K562 (cell line): Measurements from ENCODE around the gene PIF1. TPM values are rescaled to one million over a fixed set of nuclear protein-coding genes. Genes with fewer than 3 reads are reported as not detected.

Source experiments
- ATAC-seq: fragments of 200-7000 bp; cut with Tn5 transposase; 3 replicates; pipeline ENCODE4 v1.9.1; 2020; ENCODE audit warnings: moderate library complexity
- BruUV-seq: library from RNA; stranded (reverse); fragments of 400-500 nt; replicated peaks from 2 replicates; lab custom pipeline; 2021; lab: Mats Ljungman, UMichigan
- CTCF ChIA-PET: fragments of 300-600 bp; formaldehyde crosslinking; extraction: SDS; loops from one replicate; lab custom pipeline; 2021; ENCODE audit warnings: low intra/inter-chr PET ratio; lab: Yijun Ruan, JAX
- POLR2A ChIA-PET: fragments of 300-600, 350-650 bp; sonication (Branson Sonifier 250); formaldehyde crosslinking; extraction: SDS; loops from one replicate; lab custom pipeline; 2021; ENCODE audit warnings: antibody characterized with exemption, inconsistent platforms; lab: Yijun Ruan, JAX
- DNase-seq, 4 experiments: peaks; one replicate each; pipeline versions ENCODE4 v3.0.0 to v3.0.0-alpha.2; 2011 to 2018; ENCODE audit warnings: low spot score in 3 of 4, mixed read lengths in 3 of 4; ENCODE audit errors: extremely low read depth in 1 of 4
- FAIRE-seq: peaks from 2 replicates; lab custom pipeline; 2011; peaks lifted over from hg19 to GRCh38; lab: Jason Lieb, UNC
- H2AFZ ChIP-seq: 2 replicates; pipeline ENCODE4 v1.6.0; 2011; ENCODE audit warnings: low read depth, low read length, control low read depth, inconsistent platforms
- H3K27ac ChIP-seq: fragments of 200-600 bp; 3 replicates; pipeline ENCODE4 v1.8.0; 2011; ENCODE audit warnings: low read depth, mild to moderate bottlenecking, control low read depth, inconsistent platforms, low read length, moderate library complexity, mixed read lengths; ENCODE audit errors: extremely low read depth
- H3K27me3 ChIP-seq, 2 experiments: fragments of 300-600 bp in 1 of 2; 2 replicates in 1 of 2; 3 replicates in 1 of 2; pipeline versions ENCODE4 v1.6.0 to v1.8.0; 2011; ENCODE audit warnings: inconsistent platforms in 2 of 2, low read length in 2 of 2, mild to moderate bottlenecking in 1 of 2, mixed read lengths in 1 of 2, moderate library complexity in 1 of 2; ENCODE audit not compliant: control insufficient read depth in 2 of 2, insufficient read depth in 2 of 2
- H3K36me3 ChIP-seq: fragments of 300-600 bp; 3 replicates; pipeline ENCODE4 v1.8.0; 2011; ENCODE audit warnings: mild to moderate bottlenecking, low read length, inconsistent platforms; ENCODE audit not compliant: control insufficient read depth, insufficient read depth
- H3K4me1 ChIP-seq, 2 experiments: fragments of 200-600 bp in 1 of 2; replicated peaks in 1 of 2; 2 replicates in 1 of 2; 3 replicates in 1 of 2; pipeline versions ENCODE4 v1.5.1 to v1.8.0; 2011; ENCODE audit warnings: inconsistent platforms in 2 of 2, low read length in 2 of 2, mild to moderate bottlenecking in 1 of 2, mixed read lengths in 1 of 2, moderate library complexity in 1 of 2; ENCODE audit not compliant: control insufficient read depth in 2 of 2, insufficient read depth in 2 of 2
- H3K4me2 ChIP-seq: 2 replicates; pipeline ENCODE4 v1.6.1; 2011; ENCODE audit warnings: low read length, control low read depth, inconsistent platforms, mixed read lengths; ENCODE audit not compliant: insufficient read depth
- H3K4me3 ChIP-seq: fragments of 200-600 bp; sonication (generic), shearing (Covaris generic); 2 replicates; pipeline ENCODE4 v1.5.1; 2016; ENCODE audit warnings: control low read depth, inconsistent platforms
- H3K79me2 ChIP-seq: fragments of 200-600 bp; 3 replicates; pipeline ENCODE4 v1.8.0; 2011; ENCODE audit warnings: low read length, inconsistent platforms; ENCODE audit not compliant: control insufficient read depth, insufficient read depth
- H3K9ac ChIP-seq, 2 experiments: 2 replicates each; pipeline versions ENCODE4 v1.6.0 to v1.6.1; 2011; ENCODE audit warnings: low read depth in 2 of 2, low read length in 2 of 2, control low read depth in 1 of 2, inconsistent platforms in 1 of 2, mild to moderate bottlenecking in 1 of 2, mixed read lengths in 1 of 2; ENCODE audit not compliant: insufficient read depth in 1 of 2
- H3K9me1 ChIP-seq: one replicate; pipeline ENCODE4 v1.6.0; 2011; ENCODE audit warnings: inconsistent platforms, mild to moderate bottlenecking, low read length, moderate library complexity; ENCODE audit not compliant: control insufficient read depth, insufficient read depth
- H3K9me3 ChIP-seq: replicated peaks from 2 replicates; pipeline ENCODE4 v1.5.1; 2011; ENCODE audit warnings: low read depth, low read length, inconsistent platforms; ENCODE audit not compliant: control insufficient read depth, insufficient read depth
- H4K20me1 ChIP-seq: replicated peaks from 2 replicates; pipeline ENCODE4 v1.6.1; 2011; ENCODE audit warnings: low read length, inconsistent platforms, mixed read lengths; ENCODE audit not compliant: control insufficient read depth, insufficient read depth
- ATF7 ChIP-seq: fragments of 450-650 bp; IDR thresholded peaks from 2 replicates; pipeline ENCODE4 v1.7.1; 2014; ENCODE audit warnings: mild to moderate bottlenecking, moderate library complexity
- CBX3 ChIP-seq, 2 experiments: IDR thresholded peaks; 1 replicate in 1 of 2; 2 replicates in 1 of 2; pipeline ENCODE4 v1.6.1; 2012; ENCODE audit warnings: inconsistent platforms in 2 of 2, low read length in 2 of 2, borderline replicate concordance in 1 of 2, control low read depth in 1 of 2
- CCNT2 ChIP-seq: IDR thresholded peaks from 2 replicates; pipeline ENCODE4 v1.6.1; 2011; ENCODE audit warnings: borderline replicate concordance, low read depth, mild to moderate bottlenecking, moderate library complexity, mixed read lengths, low read length; ENCODE audit not compliant: insufficient read length; ENCODE audit errors: extremely low read depth
- CEBPG ChIP-seq, 3 experiments: fragments of 200-800 bp in 1 of 3; sonication (Bioruptor generic) in 1 of 3; sonication (generic) in 1 of 3; formaldehyde crosslinking in 1 of 3; IDR thresholded peaks in 2 of 3; conservative IDR thresholded peaks in 1 of 3; 2 replicates each; pipeline versions ENCODE4 v1.6.1 to v1.8.0; 2016 to 2022; ENCODE audit warnings: missing compliant biosample characterization in 2 of 3, missing genetic modification characterization in 2 of 3, mild to moderate bottlenecking in 1 of 3, missing genetic modification reagents in 1 of 3
- JUNB ChIP-seq: fragments of 450-650 bp; formaldehyde crosslinking; conservative IDR thresholded peaks from 2 replicates; pipeline ENCODE4 v1.4.0; 2020; ENCODE audit warnings: mild to moderate bottlenecking
- KAT7 ChIP-seq: sonication (generic); formaldehyde crosslinking; IDR thresholded peaks from 2 replicates; pipeline ENCODE4 v1.8.0; 2022; ENCODE audit warnings: missing genetic modification reagents, mild to moderate bottlenecking, borderline replicate concordance
- MAFG ChIP-seq: fragments of 450-650 bp; conservative IDR thresholded peaks from 2 replicates; pipeline ENCODE4 v1.6.1; 2016; ENCODE audit warnings: missing genetic modification characterization, missing compliant biosample characterization
- PML ChIP-seq: IDR thresholded peaks from 2 replicates; pipeline ENCODE4 v1.6.1; 2012; ENCODE audit warnings: low read length, inconsistent platforms
- PTBP1 ChIP-seq: fragments of 200-400 bp; formaldehyde crosslinking; IDR thresholded peaks from 2 replicates; pipeline ENCODE4 v1.6.1; 2017; ENCODE audit warnings: low read depth, low read length
- RNF219 ChIP-seq: fragments of 250-450 bp; sonication (Bioruptor Pico); IDR thresholded peaks from 2 replicates; pipeline ENCODE4 v1.5.0; 2022; ENCODE audit warnings: mild to moderate bottlenecking
- SLC30A9 ChIP-seq: fragments of 250-450 bp; sonication (Bioruptor Pico); IDR thresholded peaks from 2 replicates; pipeline ENCODE4 v1.8.0; 2022; ENCODE audit warnings: mild to moderate bottlenecking, moderate library complexity
- THRAP3 ChIP-seq: fragments of 450-650 bp; IDR thresholded peaks from 2 replicates; pipeline ENCODE4 v1.6.1; 2016; ENCODE audit warnings: mild to moderate bottlenecking, inconsistent platforms, borderline replicate concordance
- TSC22D4 ChIP-seq: fragments of 450-650 bp; IDR thresholded peaks from 2 replicates; pipeline ENCODE4 v1.6.1; 2016; ENCODE audit warnings: missing genetic modification characterization, missing biosample characterization, control low read depth
- ZNF184 ChIP-seq: sonication (generic); formaldehyde crosslinking; IDR thresholded peaks from 2 replicates; pipeline ENCODE4 v1.5.0; 2020; ENCODE audit warnings: missing genetic modification reagents
- ZNF316 ChIP-seq: fragments of 450-650 bp; IDR thresholded peaks from 2 replicates; pipeline ENCODE4 v1.6.1; 2016
- ZNF444 ChIP-seq: fragments of 250-450 bp; sonication (Bioruptor Pico); IDR thresholded peaks from 2 replicates; pipeline ENCODE4 v1.4.0; 2020; ENCODE audit warnings: mild to moderate bottlenecking, moderate library complexity
- WGBS: fragments of 100-300 bp; shearing (Covaris generic); methylation state at CpG from one replicate; pipeline ENCODE4 v1.1.6; 2016; ENCODE audit warnings: low coverage, mixed read lengths; ENCODE audit not compliant: insufficient coverage; ENCODE audit errors: missing lambda C conversion rate; 5-methylcytosine and 5-hydroxymethylcytosine counted together
- in situ Hi-C: fragments of 300-500 bp; cut with MboI; formaldehyde crosslinking; loops from 4 replicates; pipeline ENCODE4 v1.15.0; 2018; ENCODE audit warnings: inconsistent platforms, mixed read lengths
- intact Hi-C: fragments of 100-400 bp; cut with micrococcal nuclease; formaldehyde crosslinking; loops from 2 replicates; pipeline ENCODE4 v1.14.2; 2022
- polyA plus RNA-seq, 8 experiments: library from polyadenylated mRNA; depleted of rRNA in 4 of 8; stranded (reverse) in 5 of 8; unstranded in 3 of 8; fragments of >200 nt; fragmentation: Nextera tagmentation in 2 of 8; fragmentation: Illumina TruSeq in 1 of 8; extraction: Ambion mirVana in 2 of 8; extraction: Trizol in 1 of 8; gene quantifications; 2 replicates each; pipeline versions ENCODE4 v1.2.1 to v1.2.3, GENCODE V29; 2011 to 2014; ENCODE audit warnings: inconsistent platforms in 1 of 8, missing spikeins in 1 of 8
- total RNA-seq, 7 experiments: library from RNA; depleted of rRNA in 6 of 7; stranded (reverse); fragments of >200 nt in 6 of 7; fragmentation: Illumina TruSeq in 2 of 7; extraction: Trizol in 2 of 7; gene quantifications; 2 replicates each; pipeline versions ENCODE4 v1.2.1 to v1.2.3, GENCODE V29; 2011 to 2021; ENCODE audit warnings: low replicate concordance in 1 of 7

PIF1 gene
- total and polyA plus RNA-seq, 9 of the 15 experiments (the other 6 are each of a cell fraction or from before 2014, with no cell fraction given) = 1.1 to 37.9 (median 11.5) TPM

DNA sequence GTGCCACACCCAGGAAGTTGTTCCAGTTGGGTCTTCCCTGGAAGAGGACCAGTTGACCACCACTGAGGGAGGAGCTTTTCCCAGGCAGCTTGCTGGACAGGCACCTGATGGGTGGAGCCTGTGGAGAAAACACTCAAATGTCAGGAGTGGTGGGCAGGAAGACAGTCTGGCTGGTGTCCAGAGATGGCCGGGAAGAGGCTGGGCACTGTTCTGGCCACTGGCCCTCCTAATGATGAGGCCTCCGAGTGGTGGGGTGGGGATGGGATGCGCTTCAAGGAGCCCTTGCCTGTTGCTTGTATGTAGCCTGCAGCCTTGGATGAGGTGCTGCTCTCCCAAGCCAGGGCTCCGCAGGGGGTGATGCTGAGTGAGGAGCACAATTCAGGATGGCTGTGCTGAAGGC, 28.6 kb upstream of the PIF1 start:
- Histone ChIP-seq H3K27me3 (no peaks in the 10 kb centered on the region), H3K4me2 (no peak overlapping the region), H3K9me1 (no peaks in the 10 kb centered on the region), H3K79me2 (no peaks in the 10 kb centered on the region), H3K4me1 (peaks cover 0 to 9% of the 10 kb centered on the region in 2 experiments; a peak in 3 of 5 replicates), H3K27ac (no peak overlapping the region), H4K20me1 (peaks cover 5% of the 10 kb centered on the region; the same call in 1 of the 2 replicates), H2AFZ (no peak overlapping the region), H3K9ac (peak overlapping the region in 1 of 2 experiments; percentile 42; a peak in 2 of 4 replicates), H3K4me3 (no peak overlapping the region), H3K36me3 (peaks cover 50% of the 10 kb centered on the region; the same call in 2 of the 3 replicates), H3K9me3 (no peaks in the 10 kb centered on the region)
- TF ChIP-seq JUNB (CRISPR knock-in tag) (no peak), CCNT2 (no peak), MAFG (tag) (no peak), CEBPG (CRISPR knock-in tag; IDR thresholded peaks at IDR 0.05) (no peak), CEBPG (tag; conservative IDR thresholded peaks at IDR 0.05 in 1 of 2, IDR thresholded peaks at IDR 0.05 in 1 of 2) (no peak), PTBP1 (no peak), ZNF316 (no peak), RNF219 (no peak), ATF7 (no peak), ZNF444 (CRISPR knock-in tag) (no peak), TSC22D4 (tag) (no peak), ZNF184 (CRISPR knock-in tag) (no peak), PML (no peak), KAT7 (CRISPR knock-in tag) (no peak), CBX3 (IDR thresholded peaks at IDR 0.05; ENCODE audit: borderline replicate concordance in 1 of 2, low read length in 2 of 2) (no peak), SLC30A9 (CRISPR knock-in tag) (no peak), THRAP3 (no peak)
- CTCF ChIA-PET = no interaction called here
- FAIRE-seq = no peak
- BruUV-seq = no TSS peak
- 75% methylated on average over 4 of the region's 4 CpGs for WGBS
- DNase-seq = no peak
- no peak for ATAC-seq
- in situ Hi-C loops = no loop called here
- intact Hi-C loops = no loop called here
- POLR2A ChIA-PET = interaction anchor here (0.6 kb wide), 1 partner anchor 11 kb away, joined by 3 read pairs; no protein-coding TSS in a partner anchor
